HL-60/S4 (cell line): Measurements from ENCODE around the gene NKD2.
"Not testable (repeated sequence)": the region's sequence is repeated elsewhere in the genome, so short reads cannot be mapped to it uniquely, and the experiment has no call there.

Experiments used
- in situ Hi-C: fragments of 300-500 bp; cut with MboI; formaldehyde crosslinking; loops from 2 replicates; pipeline ENCODE4 v1.14.3; 2022; ENCODE audit warnings: low sequenced_read_pairs

Gene NKD2

GRCh38 chr5:1012313-1012841 is 3.8 kb downstream of the NKD2 start:
- in situ Hi-C loops, result no loop called here

GRCh38 chr5:1012900-1013237 is 4.3 kb downstream of the NKD2 start:
- in situ Hi-C loops, result no loop called here

GRCh38 chr5:1013238-1013947 is 4.8 kb downstream of the NKD2 start:
- in situ Hi-C loops, result no loop called here

- in situ Hi-C loops, result no loop called here
Measured at GRCh38 chr5:1013948-1014301, 5.3 kb downstream of the NKD2 start.

GRCh38 chr5:1014346-1014745 is 5.7 kb downstream of the NKD2 start:
- in situ Hi-C loops, result no loop called here

- in situ Hi-C loops, result no loop called here
Measured at GRCh38 chr5:1014781-1015221, 6.2 kb downstream of the NKD2 start.

GRCh38 chr5:1015507-1015906 is 6.9 kb downstream of the NKD2 start:
- in situ Hi-C loops, result no loop called here

GRCh38 chr5:1016036-1016435 is 7.4 kb downstream of the NKD2 start:
- in situ Hi-C loops, result no loop called here

- in situ Hi-C loops, result no loop called here
Measured at GRCh38 chr5:1016476-1016875, 7.9 kb downstream of the NKD2 start.

GRCh38 chr5:1017056-1017455 is 8.5 kb downstream of the NKD2 start:
- in situ Hi-C loops, result no loop called here

GRCh38 chr5:1017691-1018455 is 9.3 kb downstream of the NKD2 start:
- in situ Hi-C loops, result no loop called here

- in situ Hi-C loops, result no loop called here
Measured at GRCh38 chr5:1018596-1018995, 10.0 kb downstream of the NKD2 start.

GRCh38 chr5:1019001-1019905 is 10.7 kb downstream of the NKD2 start:
- in situ Hi-C loops, result no loop called here

GRCh38 chr5:1020452-1020961 is 11.9 kb downstream of the NKD2 start:
- in situ Hi-C loops, result no loop called here

- in situ Hi-C loops, result no loop called here
Measured at GRCh38 chr5:1021136-1021968, 12.8 kb downstream of the NKD2 start.

- in situ Hi-C loops, result not testable (repeated sequence)
Measured at GRCh38 chr5:1021969-1022336, 13.4 kb downstream of the NKD2 start.

- in situ Hi-C loops, result no loop called here
Measured at GRCh38 chr5:1026700-1027621, 18.4 kb downstream of the NKD2 start.

GRCh38 chr5:1027631-1028441 is 19.2 kb downstream of the NKD2 start:
- in situ Hi-C loops, result no loop called here
